IPS-11a (cell line): ENCODE data around the gene RELB.
"Not testable (repeated sequence)": the region's sequence is repeated elsewhere in the genome, so short reads cannot be mapped to it uniquely, and the experiment has no call there.

ENCODE experiments used
- H3K4me3 ChIP-seq: one replicate; pipeline ENCODE4 v1.5.1; 2013; ENCODE audit warnings: low read depth, low read length, control low read depth

RELB gene, protein sequence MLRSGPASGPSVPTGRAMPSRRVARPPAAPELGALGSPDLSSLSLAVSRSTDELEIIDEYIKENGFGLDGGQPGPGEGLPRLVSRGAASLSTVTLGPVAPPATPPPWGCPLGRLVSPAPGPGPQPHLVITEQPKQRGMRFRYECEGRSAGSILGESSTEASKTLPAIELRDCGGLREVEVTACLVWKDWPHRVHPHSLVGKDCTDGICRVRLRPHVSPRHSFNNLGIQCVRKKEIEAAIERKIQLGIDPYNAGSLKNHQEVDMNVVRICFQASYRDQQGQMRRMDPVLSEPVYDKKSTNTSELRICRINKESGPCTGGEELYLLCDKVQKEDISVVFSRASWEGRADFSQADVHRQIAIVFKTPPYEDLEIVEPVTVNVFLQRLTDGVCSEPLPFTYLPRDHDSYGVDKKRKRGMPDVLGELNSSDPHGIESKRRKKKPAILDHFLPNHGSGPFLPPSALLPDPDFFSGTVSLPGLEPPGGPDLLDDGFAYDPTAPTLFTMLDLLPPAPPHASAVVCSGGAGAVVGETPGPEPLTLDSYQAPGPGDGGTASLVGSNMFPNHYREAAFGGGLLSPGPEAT

GRCh38 chr19:45001087-45001739 is at the start of gene RELB:
Gene RELB (plus strand): TSS chr19:45001464. CDS start chr19:45001580, 116 bp downstream.
- peak within 1 kb of the TSS; percentile 60 for H3K4me3 ChIP-seq

DNA sequence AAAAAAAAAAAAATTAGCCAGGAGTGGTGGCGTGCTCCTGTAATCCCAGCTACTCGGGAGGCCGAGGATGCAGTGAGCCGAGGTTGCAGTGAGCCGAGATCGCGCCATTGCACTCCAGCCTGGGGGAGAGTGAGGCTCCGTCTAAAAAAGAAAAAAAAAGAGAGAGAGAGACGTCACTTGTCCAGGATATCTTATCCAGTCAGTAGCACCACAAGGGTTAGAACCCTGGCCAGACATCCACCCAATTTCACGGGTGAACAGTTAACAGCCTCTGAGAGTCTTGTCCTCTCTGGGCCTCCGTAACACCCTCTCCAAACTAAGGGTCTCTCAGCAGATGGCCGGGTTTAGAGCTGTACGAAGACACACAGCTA is 47.0 kb upstream of the RELB start:
- peak overlapping the region; percentile 99 for H3K4me3 ChIP-seq

DNA sequence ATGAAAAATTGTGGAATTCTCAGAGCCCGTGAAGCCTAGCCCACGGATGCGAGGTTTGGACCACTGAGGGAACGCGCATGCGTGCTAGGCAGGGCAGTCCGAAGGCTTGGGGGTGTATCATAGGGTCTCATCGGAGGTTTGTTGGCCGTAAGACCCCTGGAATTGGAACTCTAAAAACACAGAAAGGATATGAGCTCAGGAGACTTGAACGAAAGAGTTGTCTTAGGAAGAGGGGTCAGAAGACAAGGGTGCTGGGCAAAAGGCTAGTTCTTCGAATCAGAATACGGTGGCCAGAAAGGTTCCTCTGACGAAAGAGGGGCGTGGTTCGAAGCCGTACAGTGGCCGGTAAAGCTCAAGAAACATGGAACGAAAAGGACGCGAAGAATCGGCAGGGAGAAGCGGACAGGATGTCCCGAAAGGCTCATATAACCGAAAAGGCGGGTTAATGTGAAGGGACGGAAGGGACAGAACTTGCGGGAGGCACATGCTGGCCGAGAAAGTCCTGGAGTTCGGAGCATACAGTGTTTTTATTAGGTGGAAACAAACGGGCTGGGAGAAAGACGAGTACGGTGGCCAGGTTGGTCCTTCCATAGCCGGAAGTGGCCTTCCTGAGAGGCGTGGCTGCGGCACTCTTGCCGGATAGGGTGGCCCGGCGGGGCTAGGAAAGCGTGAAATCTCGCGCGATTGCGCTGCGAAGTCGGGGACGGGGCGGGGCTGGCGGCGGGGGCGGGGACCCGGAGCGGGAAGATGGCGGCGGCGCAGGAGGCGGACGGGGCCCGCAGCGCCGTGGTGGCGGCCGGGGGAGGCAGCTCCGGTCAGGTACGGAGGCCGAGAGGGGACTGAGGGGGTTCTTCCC is 46.4 kb upstream of the RELB start, which contains the start of gene CLPTM1:
Gene CLPTM1 (plus strand): TSS at position 732 of the 856 bp plus-strand sequence. CDS start 16 bp downstream, at position 748.
- peak within 1 kb of the TSS; percentile 99 for H3K4me3 ChIP-seq

DNA sequence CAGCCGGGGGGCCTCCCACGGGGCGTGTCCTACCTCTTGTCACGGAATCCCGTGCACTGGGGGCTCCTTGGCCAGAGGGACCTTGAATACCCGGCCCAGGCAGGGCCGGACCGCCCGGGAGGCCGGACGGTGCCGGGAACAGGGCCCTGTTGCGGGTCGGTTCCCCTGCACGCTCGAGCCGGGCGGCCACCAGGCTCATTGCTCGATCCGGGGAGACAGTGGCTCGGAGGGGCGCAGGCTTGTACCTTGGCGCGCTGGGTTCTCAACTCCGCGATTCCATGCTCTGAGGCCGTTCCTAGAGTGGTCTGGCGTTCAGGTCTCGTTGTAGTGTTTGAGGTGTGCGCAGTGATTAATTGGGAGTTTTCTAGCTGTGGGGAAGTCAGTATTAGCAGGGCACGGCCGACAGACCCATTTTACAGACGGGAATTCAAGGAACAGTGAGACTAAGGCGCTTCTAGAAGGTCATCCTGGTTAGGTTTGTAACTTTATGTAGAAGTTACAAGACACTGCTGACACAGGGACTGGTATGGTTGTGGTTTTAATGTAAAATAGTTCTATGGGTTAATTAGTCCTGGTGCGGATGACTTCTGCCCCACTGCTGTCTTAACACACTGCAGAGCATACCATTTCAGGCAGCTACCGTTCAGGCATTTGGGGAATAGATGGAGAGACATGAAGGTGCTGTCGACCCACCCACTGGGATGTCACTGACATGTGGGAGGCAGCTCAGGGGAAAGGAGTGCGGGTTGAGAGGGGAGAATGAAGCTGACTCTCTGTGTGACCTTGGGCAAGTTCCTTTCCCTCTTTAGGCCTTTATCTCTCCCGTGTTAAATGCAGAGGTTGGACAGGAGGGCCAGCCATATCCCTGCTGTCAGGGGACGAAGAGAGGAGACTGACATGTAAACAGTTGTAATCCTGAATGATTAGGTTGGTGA is 45.5 kb upstream of the RELB start:
- H3K4me3 ChIP-seq, result peak overlapping the region; percentile 99

DNA sequence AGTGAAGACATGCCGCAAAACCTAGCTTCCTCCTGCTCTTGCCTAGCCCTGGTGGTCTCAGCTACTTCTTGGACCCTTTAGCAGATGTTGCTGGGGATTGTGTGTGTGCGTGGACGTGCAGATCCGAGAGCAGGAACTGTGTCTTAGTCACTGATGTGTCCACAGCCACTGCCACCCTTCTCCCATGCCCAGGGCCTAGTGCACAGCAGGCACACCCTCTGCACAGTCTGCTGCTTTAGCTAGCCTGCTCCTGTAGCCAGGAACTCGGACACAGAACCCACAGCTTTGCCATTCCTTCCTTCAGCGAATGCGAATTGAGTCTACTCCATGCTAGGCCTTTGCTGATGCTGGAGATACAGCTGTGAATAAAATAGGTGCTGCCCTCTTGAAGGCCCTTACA is 43.7 kb upstream of the RELB start:
- no peak overlapping the region for H3K4me3 ChIP-seq

- H3K4me3 ChIP-seq, result no peak overlapping the region
Observed at GRCh38 chr19:44958090-44958489, 43.2 kb upstream of the RELB start.

DNA sequence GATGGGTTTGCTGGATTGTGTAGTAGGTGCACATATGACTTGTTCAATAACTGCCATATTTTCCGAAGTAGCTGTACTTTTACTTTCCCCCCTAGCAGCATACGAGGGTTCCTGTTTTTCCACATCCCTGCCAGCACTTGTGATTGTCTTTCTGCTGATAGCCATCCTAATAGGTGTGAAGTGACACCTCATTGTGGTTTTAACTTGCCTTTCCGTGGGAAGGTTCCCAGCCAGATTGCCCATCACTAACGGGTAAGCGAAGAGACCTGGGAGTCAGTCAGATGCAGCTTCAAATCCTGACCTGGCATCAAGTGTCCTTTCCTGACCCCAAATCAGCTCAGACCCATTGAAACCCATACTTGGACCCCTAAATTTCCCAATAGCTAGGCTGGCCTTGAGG is 41.6 kb upstream of the RELB start:
- H3K4me3 ChIP-seq, result no peak overlapping the region

- H3K4me3 ChIP-seq, result no peak overlapping the region
Observed at GRCh38 chr19:44960906-44961728, 40.1 kb upstream of the RELB start.

- H3K4me3 ChIP-seq, result no peak overlapping the region
Observed at GRCh38 chr19:44961821-44962220, 39.4 kb upstream of the RELB start.

DNA sequence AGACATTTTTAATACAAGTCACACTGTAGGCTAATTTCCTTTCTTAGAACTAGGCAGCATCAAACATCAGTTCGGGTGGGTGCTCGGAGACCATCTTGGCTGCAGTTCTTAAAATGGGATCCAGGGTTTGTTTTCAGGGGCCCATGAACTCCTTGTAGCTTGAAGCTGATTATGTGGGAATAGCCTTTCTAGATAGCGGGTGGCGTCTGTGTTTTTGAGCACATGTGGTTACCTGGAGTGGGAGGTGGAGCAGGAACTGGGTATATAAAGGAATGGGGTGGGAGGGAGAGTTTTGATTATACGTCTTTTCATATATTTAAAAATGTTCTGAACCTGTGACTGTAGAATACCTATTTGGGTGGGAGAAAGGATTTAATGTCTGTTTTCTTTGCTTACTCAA is 33.1 kb upstream of the RELB start:
- no peak overlapping the region for H3K4me3 ChIP-seq

DNA sequence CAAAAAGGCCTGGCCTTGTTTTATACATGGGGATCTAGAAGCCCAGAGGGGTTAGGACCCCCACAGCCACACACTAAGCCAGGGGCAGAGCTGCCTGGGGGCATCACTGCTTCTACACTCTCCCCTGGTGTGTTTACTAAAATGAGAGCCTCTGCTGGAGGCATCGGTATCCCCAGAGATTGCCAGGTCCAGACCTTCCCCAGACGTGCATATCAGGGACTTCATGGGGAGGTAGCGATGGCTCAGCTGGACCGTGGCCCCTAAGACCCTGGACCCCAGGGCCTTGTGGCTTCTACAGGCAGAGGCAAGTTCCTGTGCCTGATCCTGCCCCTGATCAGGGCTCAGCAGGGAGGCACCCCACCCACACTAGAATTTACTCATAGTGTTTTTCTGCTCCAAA is 32.6 kb upstream of the RELB start:
- H3K4me3 ChIP-seq, result no peak overlapping the region

- H3K4me3 ChIP-seq, result no peak overlapping the region
Observed at GRCh38 chr19:44969437-44969836, 31.8 kb upstream of the RELB start.

DNA sequence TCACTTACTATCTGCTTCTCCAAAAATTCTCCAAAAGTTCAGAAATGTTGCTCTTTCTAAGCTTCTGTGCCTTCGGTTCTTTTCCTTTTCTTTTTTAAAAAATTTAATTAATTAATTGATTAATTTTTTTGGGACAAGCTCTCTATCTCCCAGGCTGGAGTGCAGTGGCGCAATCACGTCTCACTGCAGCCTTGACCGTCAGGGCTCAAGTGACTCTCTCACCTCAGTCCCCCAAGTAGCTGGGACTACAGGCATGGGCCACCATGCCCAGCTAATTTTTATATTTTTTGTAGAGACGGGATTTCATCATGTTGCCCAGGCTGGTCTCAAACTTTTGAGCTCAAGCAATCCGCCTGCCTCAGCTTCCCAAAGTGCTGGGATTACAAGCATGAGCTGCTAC is 29.8 kb upstream of the RELB start:
- not testable (repeated sequence) for H3K4me3 ChIP-seq

DNA sequence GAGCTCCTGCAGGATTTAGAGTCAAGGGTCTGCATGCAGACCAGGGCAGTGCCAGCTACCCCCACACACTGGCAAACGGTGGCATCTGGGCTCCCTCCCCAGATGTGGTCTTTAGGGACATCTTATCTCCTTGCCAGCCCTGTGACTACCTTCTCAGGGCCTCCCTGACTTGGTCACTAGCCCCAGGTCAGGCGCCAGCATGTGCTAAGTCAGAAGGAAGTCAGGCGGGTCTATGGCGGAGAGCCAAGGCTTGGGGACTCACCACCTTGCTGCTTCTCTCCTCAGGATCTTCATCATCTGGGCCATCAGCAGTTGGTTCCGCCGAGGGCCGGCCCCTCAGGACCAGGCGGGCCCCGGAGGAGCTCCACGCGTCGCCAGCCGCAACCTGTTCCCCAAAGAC is 28.5 kb upstream of the RELB start:
- no peak overlapping the region for H3K4me3 ChIP-seq

DNA sequence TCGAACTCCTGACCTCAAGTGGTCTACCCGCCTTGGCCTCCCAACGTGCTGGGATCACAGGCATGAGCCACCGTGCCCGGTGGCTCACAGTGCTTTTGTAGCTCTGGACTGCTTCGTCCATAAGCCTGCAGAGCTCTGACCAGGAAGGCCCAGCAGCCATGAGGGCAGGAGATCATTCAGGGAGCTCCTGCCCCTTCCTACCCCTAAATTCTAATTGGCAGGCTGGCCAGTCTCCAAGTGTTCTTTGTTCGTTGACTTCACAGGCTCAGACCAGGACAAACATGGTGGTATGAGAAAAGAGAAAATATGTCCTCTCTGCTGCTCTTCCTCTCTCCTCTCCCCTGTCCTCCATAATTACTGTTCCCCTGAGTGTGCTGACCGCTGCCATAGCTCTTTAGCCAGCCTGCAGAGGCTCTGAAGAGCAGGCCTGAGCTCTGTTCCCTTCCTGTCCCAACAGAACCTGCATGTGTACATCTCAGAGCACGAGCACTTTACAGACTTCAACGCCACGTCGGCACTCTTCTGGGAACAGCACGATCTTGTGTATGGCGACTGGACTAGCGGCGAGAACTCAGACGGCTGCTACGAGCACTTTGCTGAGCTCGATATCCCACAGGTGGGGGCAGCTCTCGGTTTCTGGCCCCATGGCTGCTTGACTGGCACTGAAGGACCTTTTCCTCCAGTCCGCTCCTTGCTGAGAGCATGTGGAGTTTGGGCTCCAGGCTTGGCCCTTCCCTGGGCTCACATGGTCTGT is 27.1 kb upstream of the RELB start:
- no peak overlapping the region for H3K4me3 ChIP-seq

GRCh38 chr19:44974857-44975256 is 26.4 kb upstream of the RELB start:
- H3K4me3 ChIP-seq, result no peak overlapping the region

GRCh38 chr19:44975444-44975843 is 25.8 kb upstream of the RELB start:
- H3K4me3 ChIP-seq, result no peak overlapping the region

GRCh38 chr19:44984005-44984404 is 17.3 kb upstream of the RELB start:
- no peak overlapping the region for H3K4me3 ChIP-seq
